ENCODE measurements around the gene RDM1. TPM values are rescaled to one million over a fixed set of nuclear protein-coding genes. Genes with fewer than 3 reads are reported as not detected.

Gene RDM1
- total RNA-seq (not detected), total RNA-seq (0 to 2.2 (median 0.14) reads per million in 172 experiments)
- 0.43 TPM for polyA plus RNA-seq (2013, experiment 1 of 2)
- 0.53 TPM for polyA plus RNA-seq (2013, experiment 2 of 2)

- Mint-ChIP-seq H3K36me3 (ENCODE audit: low read depth) (no peaks in the 10 kb centered on the region), H3K4me1 (ENCODE audit: low read depth) (peaks cover 16% of the 10 kb centered on the region), H3K27ac (no peak within 1 kb of the TSS), H3K27me3 (no peaks in the 10 kb centered on the region), H3K9me3 (no peaks in the 10 kb centered on the region), H3K4me3 (peak within 1 kb of the TSS; percentile 83)
- ATAC-seq (ENCODE audit: poor library complexity) (peak; percentile 95), DNase-seq (peak; percentile 52 to 87 (median 66))
- TF ChIP-seq CTCF (IDR thresholded peaks at IDR 0.05) = no peak
- ChIA-PET POLR2A (interaction anchor here (0.7 kb wide), 1 partner anchor 59 kb away, joined by 3 read pairs; no protein-coding TSS in a partner anchor), CTCF (no interaction called here)
- H3K27ac ChIP-seq (ENCODE audit: low read depth in 1 of 2, low read length in 2 of 2) = no peak within 1 kb of the TSS
- H3K4me1 ChIP-seq (ENCODE audit: insufficient read depth, low read length) = peaks cover 11% of the 10 kb centered on the region
- no peaks in the 10 kb centered on the region for H3K27me3 ChIP-seq (ENCODE audit: control insufficient read depth in 1 of 2, insufficient read depth in 2 of 2, low read length in 2 of 2)
- H3K4me3 ChIP-seq (ENCODE audit: low read length) = peak within 1 kb of the TSS; percentile 64
- intact Hi-C loops (cut with DNase I, micrococcal nuclease) = no loop called here
- no peaks in the 10 kb centered on the region for H3K9me3 ChIP-seq (ENCODE audit: control insufficient read depth in 1 of 2, insufficient read depth in 1 of 2, low read length in 2 of 2)
- no peaks in the 10 kb centered on the region for H3K36me3 ChIP-seq (ENCODE audit: insufficient read depth, low read length)
Observed at GRCh38 chr17:35930211-35931065, at the start of gene RDM1. TSS of gene RDM1 (minus strand) at chr17:35930773. CDS start at chr17:35930727, 46 bp downstream.

- ChIA-PET CTCF (no interaction called here), POLR2A (no interaction called here)
- ATAC-seq (ENCODE audit: poor library complexity) = no peak
- H3K27me3 Mint-ChIP-seq = peaks cover 19% of the 10 kb centered on the region
- H3K4me3 Mint-ChIP-seq = no peak overlapping the region
- no peaks in the 10 kb centered on the region for H3K27me3 ChIP-seq (ENCODE audit: control insufficient read depth in 1 of 2, insufficient read depth in 2 of 2, low read length in 2 of 2)
- no peak overlapping the region for H3K27ac ChIP-seq (ENCODE audit: low read depth in 1 of 2, low read length in 2 of 2)
- H3K36me3 Mint-ChIP-seq (ENCODE audit: low read depth) = no peaks in the 10 kb centered on the region
- intact Hi-C loops (cut with DNase I, micrococcal nuclease) = no loop called here
- DNase-seq = no peak
- H3K4me3 ChIP-seq (ENCODE audit: low read length) = no peak overlapping the region
- H3K27ac Mint-ChIP-seq = no peak overlapping the region
- no peaks in the 10 kb centered on the region for H3K4me1 ChIP-seq (ENCODE audit: insufficient read depth, low read length)
- H3K36me3 ChIP-seq (ENCODE audit: insufficient read depth, low read length) = no peaks in the 10 kb centered on the region
- no peak for TF ChIP-seq CTCF (IDR thresholded peaks at IDR 0.05)
- no peaks in the 10 kb centered on the region for H3K9me3 Mint-ChIP-seq
- no peaks in the 10 kb centered on the region for H3K4me1 Mint-ChIP-seq (ENCODE audit: low read depth)
- H3K9me3 ChIP-seq (ENCODE audit: control insufficient read depth in 1 of 2, insufficient read depth in 1 of 2, low read length in 2 of 2) = no peaks in the 10 kb centered on the region
Observed at GRCh38 chr17:35978346-35978745, 47.8 kb upstream of the RDM1 start.

GRCh38 chr17:35977509-35977908 lies 46.9 kb upstream of the RDM1 start:
- Histone ChIP-seq H3K4me3 (ENCODE audit: low read length) (no peak overlapping the region), H3K27me3 (ENCODE audit: control insufficient read depth in 1 of 2, insufficient read depth in 2 of 2, low read length in 2 of 2) (no peaks in the 10 kb centered on the region), H3K4me1 (ENCODE audit: insufficient read depth, low read length) (no peaks in the 10 kb centered on the region), H3K27ac (ENCODE audit: low read depth in 1 of 2, low read length in 2 of 2) (no peak overlapping the region), H3K9me3 (ENCODE audit: control insufficient read depth in 1 of 2, insufficient read depth in 1 of 2, low read length in 2 of 2) (no peaks in the 10 kb centered on the region), H3K36me3 (ENCODE audit: insufficient read depth, low read length) (no peaks in the 10 kb centered on the region)
- CTCF ChIA-PET = no interaction called here
- intact Hi-C loops (cut with DNase I, micrococcal nuclease) = no loop called here
- no peak for DNase-seq
- Mint-ChIP-seq H3K9me3 (no peaks in the 10 kb centered on the region), H3K27me3 (peaks cover 19% of the 10 kb centered on the region), H3K4me1 (ENCODE audit: low read depth) (no peaks in the 10 kb centered on the region), H3K4me3 (no peak overlapping the region), H3K27ac (no peak overlapping the region), H3K36me3 (ENCODE audit: low read depth) (no peaks in the 10 kb centered on the region)
- no peak for ATAC-seq (ENCODE audit: poor library complexity)
- no peak for TF ChIP-seq CTCF (IDR thresholded peaks at IDR 0.05)
- POLR2A ChIA-PET = no interaction called here

All from CD4-positive, alpha-beta T cell (primary cell).